ENCODE results near the gene SMARCAL1. TPM values are rescaled to one million over a fixed set of nuclear protein-coding genes. Genes with fewer than 3 reads are reported as not detected.

Gene SMARCAL1
- total and polyA plus RNA-seq, 4 donors = 9.4 to 29.8 (median 12.4) TPM

GRCh38 chr2:216503697-216504375, 91.6 kb downstream of the SMARCAL1 start:
- Histone ChIP-seq H3K4me1 (ENCODE audit: control insufficient read depth in 1 of 2, insufficient read depth in 2 of 2, low read length in 2 of 2) (no peaks in the 10 kb centered on the region), H3K27me3 (ENCODE audit: control insufficient read depth in 1 of 2, insufficient read depth in 2 of 2, low read length in 1 of 2) (no peaks in the 10 kb centered on the region), H3K9me3 (ENCODE audit: control insufficient read depth, low read length) (no peaks in the 10 kb centered on the region), H3K4me3 (ENCODE audit: low read length in 2 of 2) (no peak overlapping the region), H3K27ac (ENCODE audit: low read depth in 1 of 2, low read length in 2 of 2) (no peak overlapping the region), H3K36me3 (ENCODE audit: control insufficient read depth in 1 of 2, insufficient read depth in 2 of 2, low read length in 1 of 2) (peaks cover 0 to 3% of the 10 kb centered on the region in 2 donors)
- ATAC-seq (ENCODE audit: low FRiP score) (no peak), DNase-seq (no peak)
- WGBS, 2 donors = 53 to 54% methylated on average over 5 of the region's 5 CpGs
- intact Hi-C loops (cut with DNase I) = no loop called here

- Histone ChIP-seq H3K36me3 (ENCODE audit: control insufficient read depth in 1 of 2, insufficient read depth in 2 of 2, low read length in 1 of 2) (peaks cover 0 to 3% of the 10 kb centered on the region in 2 donors), H3K4me1 (ENCODE audit: control insufficient read depth in 1 of 2, insufficient read depth in 2 of 2, low read length in 2 of 2) (no peaks in the 10 kb centered on the region), H3K9me3 (ENCODE audit: control insufficient read depth, low read length) (no peaks in the 10 kb centered on the region), H3K27ac (ENCODE audit: low read depth in 1 of 2, low read length in 2 of 2) (no peak overlapping the region), H3K27me3 (ENCODE audit: control insufficient read depth in 1 of 2, insufficient read depth in 2 of 2, low read length in 1 of 2) (no peaks in the 10 kb centered on the region), H3K4me3 (ENCODE audit: low read length in 2 of 2) (no peak overlapping the region)
- WGBS, 2 donors = 58 to 74% methylated on average over 1 of the region's 1 CpG
- ATAC-seq (ENCODE audit: low FRiP score) (no peak), DNase-seq (no peak)
- intact Hi-C loops (cut with DNase I) = no loop called here
Measured at GRCh38 chr2:216504376-216504762, 92.1 kb downstream of the SMARCAL1 start.

- ATAC-seq (ENCODE audit: low FRiP score) (no peak), DNase-seq (no peak)
- Histone ChIP-seq H3K27ac (ENCODE audit: low read depth in 1 of 2, low read length in 2 of 2) (no peak overlapping the region), H3K9me3 (ENCODE audit: control insufficient read depth, low read length) (no peaks in the 10 kb centered on the region), H3K27me3 (ENCODE audit: control insufficient read depth in 1 of 2, insufficient read depth in 2 of 2, low read length in 1 of 2) (no peaks in the 10 kb centered on the region), H3K36me3 (ENCODE audit: control insufficient read depth in 1 of 2, insufficient read depth in 2 of 2, low read length in 1 of 2) (peaks cover 0 to 3% of the 10 kb centered on the region in 2 donors), H3K4me1 (ENCODE audit: control insufficient read depth in 1 of 2, insufficient read depth in 2 of 2, low read length in 2 of 2) (no peaks in the 10 kb centered on the region), H3K4me3 (ENCODE audit: low read length in 2 of 2) (no peak overlapping the region)
- intact Hi-C loops (cut with DNase I) = no loop called here
- 90 to 95% methylated on average over 15 of the region's 15 CpGs for WGBS, 2 donors
Measured at GRCh38 chr2:216505133-216506106, 93.1 kb downstream of the SMARCAL1 start.

- ATAC-seq (ENCODE audit: low FRiP score) = peak; percentile 9
- WGBS, 2 donors = 54 to 61% methylated on average over 5 of the region's 5 CpGs
- intact Hi-C loops (cut with DNase I) = no loop called here
- no peaks in the 10 kb centered on the region for H3K4me1 ChIP-seq (ENCODE audit: control insufficient read depth in 1 of 2, insufficient read depth in 2 of 2, low read length in 2 of 2)
- H3K36me3 ChIP-seq (ENCODE audit: control insufficient read depth in 1 of 2, insufficient read depth in 2 of 2, low read length in 1 of 2) = peaks cover 0 to 2% of the 10 kb centered on the region in 2 donors
- DNase-seq = no peak
- H3K27me3 ChIP-seq (ENCODE audit: control insufficient read depth in 1 of 2, insufficient read depth in 2 of 2, low read length in 1 of 2) = no peaks in the 10 kb centered on the region
- H3K27ac ChIP-seq (ENCODE audit: low read depth in 1 of 2, low read length in 2 of 2) = no peak overlapping the region
- no peaks in the 10 kb centered on the region for H3K9me3 ChIP-seq (ENCODE audit: control insufficient read depth, low read length)
- no peak overlapping the region for H3K4me3 ChIP-seq (ENCODE audit: low read length in 2 of 2)
Measured at GRCh38 chr2:216507220-216508160, 95.2 kb downstream of the SMARCAL1 start.

GRCh38 chr2:216508229-216508628, 95.9 kb downstream of the SMARCAL1 start:
- DNase-seq (no peak), ATAC-seq (ENCODE audit: low FRiP score) (no peak)
- intact Hi-C loops (cut with DNase I) = no loop called here
- Histone ChIP-seq H3K4me3 (ENCODE audit: low read length in 2 of 2) (no peak overlapping the region), H3K9me3 (ENCODE audit: control insufficient read depth, low read length) (no peaks in the 10 kb centered on the region), H3K27ac (ENCODE audit: low read depth in 1 of 2, low read length in 2 of 2) (no peak overlapping the region), H3K4me1 (ENCODE audit: control insufficient read depth in 1 of 2, insufficient read depth in 2 of 2, low read length in 2 of 2) (no peaks in the 10 kb centered on the region), H3K36me3 (ENCODE audit: control insufficient read depth in 1 of 2, insufficient read depth in 2 of 2, low read length in 1 of 2) (no peaks in the 10 kb centered on the region), H3K27me3 (ENCODE audit: control insufficient read depth in 1 of 2, insufficient read depth in 2 of 2, low read length in 1 of 2) (no peaks in the 10 kb centered on the region)
- WGBS, 2 donors = 96 to 98% methylated on average over 1 of the region's 1 CpG

GRCh38 chr2:216516730-216517350, 104.6 kb downstream of the SMARCAL1 start:
- Histone ChIP-seq H3K36me3 (ENCODE audit: control insufficient read depth in 1 of 2, insufficient read depth in 2 of 2, low read length in 1 of 2) (no peaks in the 10 kb centered on the region), H3K4me1 (ENCODE audit: control insufficient read depth in 1 of 2, insufficient read depth in 2 of 2, low read length in 2 of 2) (peaks cover 0 to 4% of the 10 kb centered on the region in 2 donors), H3K27ac (ENCODE audit: low read depth in 1 of 2, low read length in 2 of 2) (no peak overlapping the region), H3K4me3 (ENCODE audit: low read length in 2 of 2) (no peak overlapping the region), H3K9me3 (ENCODE audit: control insufficient read depth, low read length) (no peaks in the 10 kb centered on the region), H3K27me3 (ENCODE audit: control insufficient read depth in 1 of 2, insufficient read depth in 2 of 2, low read length in 1 of 2) (no peaks in the 10 kb centered on the region)
- intact Hi-C loops (cut with DNase I) = loop anchor here in 1 of 2 donors (1.0 kb wide), 1 partner anchor 149 kb away; no protein-coding TSS in a partner anchor
- WGBS, 2 donors = 37% methylated on average over 2 of the region's 2 CpGs
- DNase-seq = no peak
- peak; percentile 74 for ATAC-seq (ENCODE audit: low FRiP score)

GRCh38 chr2:216517447-216518225, 105.4 kb downstream of the SMARCAL1 start:
- intact Hi-C loops (cut with DNase I) = loop anchor here (1.0 kb wide), 1 partner anchor 149 kb away; no protein-coding TSS in a partner anchor
- DNase-seq (no peak), ATAC-seq (ENCODE audit: low FRiP score) (no peak)
- 81 to 85% methylated on average over 4 of the region's 4 CpGs for WGBS, 2 donors
- Histone ChIP-seq H3K27me3 (ENCODE audit: control insufficient read depth in 1 of 2, insufficient read depth in 2 of 2, low read length in 1 of 2) (no peaks in the 10 kb centered on the region), H3K4me1 (ENCODE audit: control insufficient read depth in 1 of 2, insufficient read depth in 2 of 2, low read length in 2 of 2) (peaks cover 0 to 4% of the 10 kb centered on the region in 2 donors), H3K9me3 (ENCODE audit: control insufficient read depth, low read length) (no peaks in the 10 kb centered on the region), H3K27ac (ENCODE audit: low read depth in 1 of 2, low read length in 2 of 2) (no peak overlapping the region), H3K4me3 (ENCODE audit: low read length in 2 of 2) (no peak overlapping the region), H3K36me3 (ENCODE audit: control insufficient read depth in 1 of 2, insufficient read depth in 2 of 2, low read length in 1 of 2) (no peaks in the 10 kb centered on the region)

Data from aorta (tissue), 5 donors.